Endodermal cell (in vitro differentiated cells): ENCODE results near the gene CEP112. TPM values are rescaled to one million over a fixed set of nuclear protein-coding genes. Genes with fewer than 3 reads are reported as not detected.

ENCODE experiments used
- DNase-seq: peaks from one replicate; pipeline ENCODE4 v3.0.0-alpha.2; 2017
- H3K27ac ChIP-seq: 2 replicates; pipeline ENCODE4 v1.5.1; 2013; ENCODE audit warnings: mild to moderate bottlenecking, low read depth, low read length, moderate library complexity
- H3K27me3 ChIP-seq: 2 replicates; pipeline ENCODE4 v1.6.1; 2013; ENCODE audit warnings: mild to moderate bottlenecking, low read length, moderate library complexity; ENCODE audit not compliant: insufficient read depth, control insufficient read depth, poor library complexity, severe bottlenecking
- H3K36me3 ChIP-seq: 2 replicates; pipeline ENCODE4 v1.7.0; 2013; ENCODE audit warnings: mild to moderate bottlenecking, low read length, moderate library complexity; ENCODE audit not compliant: control insufficient read depth, insufficient read depth
- H3K4me1 ChIP-seq: one replicate; pipeline ENCODE4 v1.7.0; 2013; ENCODE audit warnings: low read length; ENCODE audit not compliant: control insufficient read depth, insufficient read depth
- H3K4me3 ChIP-seq: 2 replicates; pipeline ENCODE4 v1.5.1; 2013; ENCODE audit warnings: mild to moderate bottlenecking, low read length, moderate library complexity
- H3K9ac ChIP-seq: 2 replicates; pipeline ENCODE4 v1.6.1; 2013; ENCODE audit warnings: mild to moderate bottlenecking, low read length, moderate library complexity; ENCODE audit not compliant: poor library complexity, severe bottlenecking; ENCODE audit errors: extremely low read depth
- H3K9me3 ChIP-seq: 2 replicates; pipeline ENCODE4 v1.6.1; 2013; ENCODE audit warnings: mild to moderate bottlenecking, low read length, moderate library complexity; ENCODE audit not compliant: control insufficient read depth
- H3K27ac Mint-ChIP-seq: 2 replicates; pipeline ENCODE4 v1.8.0; 2020; ENCODE audit warnings: mixed read lengths
- H3K27me3 Mint-ChIP-seq: 2 replicates; pipeline ENCODE4 v1.8.0; 2021; ENCODE audit warnings: mild to moderate bottlenecking, mixed read lengths; ENCODE audit not compliant: insufficient read depth
- H3K36me3 Mint-ChIP-seq: 2 replicates; pipeline ENCODE4 v1.8.0; 2020; ENCODE audit warnings: low read depth, mixed read lengths
- H3K4me1 Mint-ChIP-seq: 2 replicates; pipeline ENCODE4 v1.8.0; 2020; ENCODE audit warnings: mixed read lengths
- H3K4me3 Mint-ChIP-seq: 2 replicates; pipeline ENCODE4 v1.8.0; 2020; ENCODE audit warnings: mild to moderate bottlenecking, moderate library complexity, mixed read lengths
- H3K9me3 Mint-ChIP-seq: 2 replicates; pipeline ENCODE4 v1.8.0; 2020; ENCODE audit warnings: mild to moderate bottlenecking, mixed read lengths
- WGBS, 2 experiments: methylation state at CpG; one replicate each; pipeline versions ENCODE4 v1.1.5 to v1.1.7; 2013; ENCODE audit warnings: missing lambda C conversion rate in 2 of 2, mixed read lengths in 1 of 2; ENCODE audit not compliant: insufficient coverage in 1 of 2, insufficient read length in 1 of 2; 5-methylcytosine and 5-hydroxymethylcytosine counted together
- total RNA-seq, 2 donors: library from RNA; stranded (reverse); fragmentation: NEBNext Ultra II Directional in 1 of 2; extraction: Animal tissue kit (Norgen Biotek cat#: 25700) in 1 of 2; gene quantifications; 2 replicates in 1 of 2; 3 replicates in 1 of 2; pipeline ENCODE4 v1.2.1, GENCODE V29; 2021
- TF ChIP-seq, protein P1 (sequence below): fragments of 200-600 bp; sonication (generic); conservative IDR thresholded peaks from 2 replicates; pipeline ENCODE4 v1.5.0; 2021; ENCODE audit warnings: antibody characterized with exemption, mild to moderate bottlenecking

The CEP112 gene
- total RNA-seq, 2 donors from 2014 or later = 15.2 to 21.4 TPM

DNA sequence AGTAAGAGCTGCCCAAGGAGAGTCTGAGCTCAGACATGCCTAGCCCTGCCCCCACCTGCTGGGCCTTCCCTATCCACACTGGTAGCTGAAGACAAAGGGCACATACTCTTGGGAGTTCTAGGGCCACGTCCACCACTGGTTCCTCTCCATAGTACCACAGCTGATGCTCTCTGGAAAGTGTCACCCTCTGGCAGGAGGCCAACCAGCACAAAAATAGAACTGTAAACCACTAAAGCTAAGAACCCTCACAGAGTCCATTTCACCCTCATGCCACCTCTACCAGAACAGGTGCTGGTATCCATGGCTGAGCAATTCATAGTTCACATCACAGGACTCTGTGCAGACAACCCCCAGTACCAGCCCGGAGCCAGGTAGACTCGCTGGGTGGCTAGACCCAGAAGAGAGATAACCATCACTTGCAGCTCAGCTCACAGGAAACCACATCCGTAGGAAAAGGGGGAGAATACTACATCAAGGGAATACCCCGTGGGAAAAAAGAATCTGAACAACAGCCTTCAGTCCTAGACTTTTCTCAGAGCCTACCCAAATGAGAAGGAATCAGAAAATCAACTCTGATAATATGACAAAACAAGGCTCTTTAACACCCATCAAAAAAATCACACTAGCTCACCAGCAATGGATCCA, 115.3 kb downstream of the CEP112 start:
- no peak overlapping the region for H3K9ac ChIP-seq
- no peak overlapping the region for H3K4me3 ChIP-seq
- H3K4me3 Mint-ChIP-seq = no peak overlapping the region
- H3K27me3 ChIP-seq = no peaks in the 10 kb centered on the region
- H3K9me3 ChIP-seq = no peaks in the 10 kb centered on the region
- H3K27ac ChIP-seq = no peak overlapping the region
- H3K36me3 ChIP-seq = peaks cover under 1% of the 10 kb centered on the region
- H3K36me3 Mint-ChIP-seq = peaks cover 10% of the 10 kb centered on the region
- WGBS, 2 experiments = 90 to 95% methylated on average over 4 to 5 of the region's 5 CpGs
- H3K27ac Mint-ChIP-seq = peak overlapping the region; percentile 55
- TF ChIP-seq, protein P1, sequence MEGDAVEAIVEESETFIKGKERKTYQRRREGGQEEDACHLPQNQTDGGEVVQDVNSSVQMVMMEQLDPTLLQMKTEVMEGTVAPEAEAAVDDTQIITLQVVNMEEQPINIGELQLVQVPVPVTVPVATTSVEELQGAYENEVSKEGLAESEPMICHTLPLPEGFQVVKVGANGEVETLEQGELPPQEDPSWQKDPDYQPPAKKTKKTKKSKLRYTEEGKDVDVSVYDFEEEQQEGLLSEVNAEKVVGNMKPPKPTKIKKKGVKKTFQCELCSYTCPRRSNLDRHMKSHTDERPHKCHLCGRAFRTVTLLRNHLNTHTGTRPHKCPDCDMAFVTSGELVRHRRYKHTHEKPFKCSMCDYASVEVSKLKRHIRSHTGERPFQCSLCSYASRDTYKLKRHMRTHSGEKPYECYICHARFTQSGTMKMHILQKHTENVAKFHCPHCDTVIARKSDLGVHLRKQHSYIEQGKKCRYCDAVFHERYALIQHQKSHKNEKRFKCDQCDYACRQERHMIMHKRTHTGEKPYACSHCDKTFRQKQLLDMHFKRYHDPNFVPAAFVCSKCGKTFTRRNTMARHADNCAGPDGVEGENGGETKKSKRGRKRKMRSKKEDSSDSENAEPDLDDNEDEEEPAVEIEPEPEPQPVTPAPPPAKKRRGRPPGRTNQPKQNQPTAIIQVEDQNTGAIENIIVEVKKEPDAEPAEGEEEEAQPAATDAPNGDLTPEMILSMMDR = no peak
- H3K9me3 Mint-ChIP-seq = peaks cover 12% of the 10 kb centered on the region
- no peaks in the 10 kb centered on the region for H3K4me1 ChIP-seq
- H3K27me3 Mint-ChIP-seq = no peaks in the 10 kb centered on the region
- no peaks in the 10 kb centered on the region for H3K4me1 Mint-ChIP-seq
- peak; percentile 41 for DNase-seq

DNA sequence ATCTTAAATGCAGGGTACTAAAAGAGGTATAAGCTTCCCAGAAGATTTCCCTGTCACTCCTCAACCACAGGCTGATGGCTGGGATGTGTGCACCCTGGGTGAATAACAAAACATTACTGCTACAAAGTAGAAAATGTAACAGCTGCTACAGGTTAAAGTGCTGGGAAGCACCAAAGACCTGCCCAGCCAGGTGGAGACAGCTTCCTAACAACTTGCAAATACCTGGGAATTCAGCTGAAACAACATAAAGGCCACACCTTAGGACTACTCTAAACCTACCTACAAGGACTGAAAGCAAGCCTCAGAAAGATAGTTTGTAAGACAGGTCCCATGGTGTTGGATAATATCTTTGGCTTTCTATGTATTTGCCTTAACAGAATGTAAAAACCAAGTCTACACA, 118.5 kb downstream of the CEP112 start:
- Mint-ChIP-seq H3K27me3 (no peaks in the 10 kb centered on the region), H3K9me3 (peaks cover 4% of the 10 kb centered on the region), H3K27ac (no peak overlapping the region), H3K4me1 (no peaks in the 10 kb centered on the region), H3K36me3 (no peaks in the 10 kb centered on the region), H3K4me3 (no peak overlapping the region)
- TF ChIP-seq, protein P1 = no peak
- Histone ChIP-seq H3K9ac (no peak overlapping the region), H3K4me3 (no peak overlapping the region), H3K36me3 (no peaks in the 10 kb centered on the region), H3K9me3 (no peaks in the 10 kb centered on the region), H3K27me3 (no peaks in the 10 kb centered on the region), H3K4me1 (no peaks in the 10 kb centered on the region), H3K27ac (no peak overlapping the region)
- DNase-seq = peak; percentile 44

DNA sequence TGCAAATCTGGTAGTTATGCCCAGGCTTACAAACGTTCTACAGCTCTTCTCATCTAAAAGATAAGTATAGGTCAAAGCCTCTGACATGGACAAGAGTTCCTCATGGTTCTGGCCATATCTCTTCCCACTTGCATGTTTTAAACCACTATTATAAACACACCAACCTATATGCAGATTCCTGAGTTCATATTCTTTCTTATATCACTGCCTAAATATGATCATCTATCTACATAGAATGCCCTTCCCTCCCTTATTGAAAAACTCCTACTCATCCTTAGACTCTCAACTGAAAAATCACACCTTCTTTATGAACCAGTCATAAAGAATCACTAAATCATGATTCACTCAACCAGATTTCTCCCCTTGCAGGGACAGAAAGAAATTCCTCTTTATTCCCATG, 128.2 kb downstream of the CEP112 start:
- Mint-ChIP-seq H3K36me3 (peaks cover 12% of the 10 kb centered on the region), H3K9me3 (no peaks in the 10 kb centered on the region), H3K4me1 (no peaks in the 10 kb centered on the region), H3K27me3 (no peaks in the 10 kb centered on the region), H3K4me3 (no peak overlapping the region), H3K27ac (no peak overlapping the region)
- Histone ChIP-seq H3K9ac (no peak overlapping the region), H3K9me3 (no peaks in the 10 kb centered on the region), H3K27me3 (no peaks in the 10 kb centered on the region), H3K27ac (no peak overlapping the region), H3K4me3 (no peak overlapping the region), H3K36me3 (no peaks in the 10 kb centered on the region), H3K4me1 (no peaks in the 10 kb centered on the region)
- 79 to 86% methylated on average over 1 of the region's 1 CpG for WGBS, 2 experiments
- DNase-seq = no peak
- TF ChIP-seq, protein P1 = no peak
